Mesenchymal stem cell (in vitro differentiated cells and primary cell): ENCODE results near the gene RHOD.

Experiments used
- DNase-seq: peaks from one replicate; pipeline ENCODE4 v3.0.0-alpha.2; 2013
- H2AFZ ChIP-seq: one replicate; pipeline ENCODE4 v1.6.1; 2013; ENCODE audit warnings: low read depth, mild to moderate bottlenecking, control low read depth, inconsistent platforms, low read length, moderate library complexity
- H2AK5ac ChIP-seq: 2 replicates; pipeline ENCODE4 v1.6.1; 2013; ENCODE audit warnings: low read length, moderate library complexity, mild to moderate bottlenecking, inconsistent platforms; ENCODE audit not compliant: severe bottlenecking
- H2BK120ac ChIP-seq: one replicate; pipeline ENCODE4 v1.6.1; 2013; ENCODE audit warnings: low read depth, mild to moderate bottlenecking, inconsistent platforms, low read length, moderate library complexity
- H2BK12ac ChIP-seq, 2 experiments: one replicate each; pipeline ENCODE4 v1.6.1; 2013; ENCODE audit warnings: inconsistent platforms in 2 of 2, low read length in 2 of 2, mild to moderate bottlenecking in 2 of 2, moderate library complexity in 2 of 2, control low read depth in 1 of 2
- H2BK15ac ChIP-seq: one replicate; pipeline ENCODE4 v1.6.1; 2013; ENCODE audit warnings: mild to moderate bottlenecking, low read depth, inconsistent platforms; ENCODE audit not compliant: poor library complexity, severe bottlenecking
- H2BK5ac ChIP-seq: 2 replicates; pipeline ENCODE4 v1.6.1; 2013; ENCODE audit warnings: low read depth, mild to moderate bottlenecking, low read length, control low read depth, inconsistent platforms; ENCODE audit not compliant: poor library complexity, severe bottlenecking
- H3K14ac ChIP-seq, 2 experiments: one replicate each; pipeline ENCODE4 v1.6.1; 2013; ENCODE audit warnings: inconsistent platforms in 2 of 2, low read length in 2 of 2, control low read depth in 1 of 2, mild to moderate bottlenecking in 1 of 2, moderate library complexity in 1 of 2
- H3K18ac ChIP-seq, 2 experiments: one replicate each; pipeline ENCODE4 v1.6.1; 2013; ENCODE audit warnings: inconsistent platforms in 2 of 2, low read length in 2 of 2, control low read depth in 1 of 2, low read depth in 1 of 2, mild to moderate bottlenecking in 1 of 2
- H3K23ac ChIP-seq, 2 experiments: one replicate each; pipeline ENCODE4 v1.6.1; 2013; ENCODE audit warnings: inconsistent platforms in 2 of 2, low read length in 2 of 2, mild to moderate bottlenecking in 2 of 2, moderate library complexity in 2 of 2, control low read depth in 1 of 2
- H3K27ac ChIP-seq: 2 replicates; pipeline ENCODE4 v1.5.1; 2013; ENCODE audit warnings: mild to moderate bottlenecking, moderate library complexity, low read length, control low read depth, inconsistent platforms; ENCODE audit not compliant: poor library complexity, severe bottlenecking
- H3K27me3 ChIP-seq, 2 experiments: 2 replicates each; pipeline versions ENCODE4 v1.6.1 to v1.7.0; 2013; ENCODE audit warnings: low read length in 2 of 2, mild to moderate bottlenecking in 2 of 2, moderate library complexity in 2 of 2, control low read depth in 1 of 2, inconsistent platforms in 1 of 2; ENCODE audit not compliant: control insufficient read depth in 1 of 2, insufficient read depth in 1 of 2
- H3K36me3 ChIP-seq, 2 experiments: 2 replicates each; pipeline versions ENCODE4 v1.6.1 to v1.7.0; 2013; ENCODE audit warnings: low read length in 2 of 2, control low read depth in 1 of 2, inconsistent platforms in 1 of 2, low read depth in 1 of 2, mild to moderate bottlenecking in 1 of 2; ENCODE audit not compliant: insufficient read depth in 2 of 2, control insufficient read depth in 1 of 2
- H3K4ac ChIP-seq, 2 experiments: one replicate each; pipeline ENCODE4 v1.6.1; 2013; ENCODE audit warnings: inconsistent platforms in 2 of 2, low read length in 2 of 2, mild to moderate bottlenecking in 2 of 2, moderate library complexity in 2 of 2, control low read depth in 1 of 2, low read depth in 1 of 2
- H3K4me1 ChIP-seq: 2 replicates; pipeline ENCODE4 v1.6.1; 2013; ENCODE audit warnings: low read depth, low read length, control low read depth; ENCODE audit not compliant: control insufficient read depth, insufficient read depth
- H3K4me2 ChIP-seq: 2 replicates; pipeline ENCODE4 v1.6.1; 2013; ENCODE audit warnings: low read length, mild to moderate bottlenecking, inconsistent platforms; ENCODE audit not compliant: poor library complexity, severe bottlenecking
- H3K4me3 ChIP-seq, 2 experiments: 2 replicates each; pipeline versions ENCODE4 v1.5.1 to v1.7.0; 2013; ENCODE audit warnings: low read length in 2 of 2, mild to moderate bottlenecking in 2 of 2, control low read depth in 1 of 2, low read depth in 1 of 2; ENCODE audit not compliant: insufficient read depth in 1 of 2
- H3K79me1 ChIP-seq: replicated peaks from 2 replicates; pipeline ENCODE4 v1.6.1; 2013; ENCODE audit warnings: mild to moderate bottlenecking, control low read depth, low read length, inconsistent platforms; ENCODE audit not compliant: poor library complexity, severe bottlenecking
- H3K9ac ChIP-seq: 2 replicates; pipeline ENCODE4 v1.7.0; 2013; ENCODE audit warnings: mild to moderate bottlenecking, low read length, moderate library complexity
- H3K9me3 ChIP-seq: 2 replicates; pipeline ENCODE4 v1.7.0; 2013; ENCODE audit warnings: mild to moderate bottlenecking, low read length; ENCODE audit not compliant: control insufficient read depth
- H4K8ac ChIP-seq: one replicate; pipeline ENCODE4 v1.6.1; 2013; ENCODE audit warnings: inconsistent platforms, mild to moderate bottlenecking, low read length, moderate library complexity
- H4K91ac ChIP-seq: one replicate; pipeline ENCODE4 v1.6.1; 2013; ENCODE audit warnings: mild to moderate bottlenecking, low read length, inconsistent platforms
- WGBS: methylation state at CpG from one replicate; pipeline ENCODE4 v1.1.7; 2013; ENCODE audit warnings: mixed read lengths; 5-methylcytosine and 5-hydroxymethylcytosine counted together

RHOD gene

GRCh38 chr11:67082071-67082791 is 25.6 kb downstream of the RHOD start:
- peak overlapping the region in 1 of 2 experiments; percentile 4 for H3K18ac ChIP-seq
- H3K4me1 ChIP-seq, result peaks cover 18% of the 10 kb centered on the region
- no peak overlapping the region for H3K14ac ChIP-seq
- H2BK12ac ChIP-seq, result peak overlapping the region in 1 of 2 experiments; percentile 34
- H3K4me2 ChIP-seq, result peak overlapping the region; percentile 36
- peak overlapping the region in 1 of 2 experiments; percentile 45 for H3K4me3 ChIP-seq
- H3K9ac ChIP-seq, result no peak overlapping the region
- H3K27ac ChIP-seq, result no peak overlapping the region
- no peak overlapping the region for H3K23ac ChIP-seq
- H3K27me3 ChIP-seq, result no peaks in the 10 kb centered on the region
- no peak overlapping the region for H2BK15ac ChIP-seq
- H2AFZ ChIP-seq, result no peak overlapping the region
- no peaks in the 10 kb centered on the region for H3K36me3 ChIP-seq
- no peak overlapping the region for H2BK5ac ChIP-seq
- WGBS, result 53% methylated on average over 20 of the region's 20 CpGs
- H2BK120ac ChIP-seq, result no peak overlapping the region
- H4K91ac ChIP-seq, result no peak overlapping the region
- H2AK5ac ChIP-seq, result no peak overlapping the region
- H3K79me1 ChIP-seq, result no peaks in the 10 kb centered on the region
- DNase-seq, result no peak
- H3K9me3 ChIP-seq, result no peaks in the 10 kb centered on the region
- no peak overlapping the region for H4K8ac ChIP-seq
- H3K4ac ChIP-seq, result peak overlapping the region in 1 of 2 experiments; percentile 89

- Histone ChIP-seq H3K9me3 (no peaks in the 10 kb centered on the region), H3K18ac (no peak overlapping the region), H3K4ac (no peak overlapping the region), H3K27me3 (no peaks in the 10 kb centered on the region), H3K9ac (no peak overlapping the region), H4K8ac (no peak overlapping the region), H2AK5ac (no peak overlapping the region), H4K91ac (no peak overlapping the region), H2BK15ac (no peak overlapping the region), H3K4me1 (peaks cover 12% of the 10 kb centered on the region), H3K79me1 (no peaks in the 10 kb centered on the region), H3K14ac (no peak overlapping the region), H3K23ac (no peak overlapping the region), H3K4me3 (no peak overlapping the region), H3K27ac (no peak overlapping the region), H2BK5ac (no peak overlapping the region), H2BK120ac (no peak overlapping the region), H2AFZ (no peak overlapping the region), H2BK12ac (no peak overlapping the region), H3K4me2 (no peak overlapping the region), H3K36me3 (no peaks in the 10 kb centered on the region)
- WGBS, result 93% methylated on average over 6 of the region's 8 CpGs
- DNase-seq, result no peak
Observed at GRCh38 chr11:67083786-67084366, 27.2 kb downstream of the RHOD start.

- H3K4me3 ChIP-seq, result no peak overlapping the region
- H3K36me3 ChIP-seq, result no peaks in the 10 kb centered on the region
- H2AK5ac ChIP-seq, result no peak overlapping the region
- no peak for DNase-seq
- H3K4me1 ChIP-seq, result peaks cover 10% of the 10 kb centered on the region
- H2BK5ac ChIP-seq, result no peak overlapping the region
- H3K23ac ChIP-seq, result no peak overlapping the region
- H4K8ac ChIP-seq, result no peak overlapping the region
- H2BK12ac ChIP-seq, result no peak overlapping the region
- H3K79me1 ChIP-seq, result no peaks in the 10 kb centered on the region
- H3K18ac ChIP-seq, result no peak overlapping the region
- H3K27me3 ChIP-seq, result no peaks in the 10 kb centered on the region
- H2BK120ac ChIP-seq, result no peak overlapping the region
- no peak overlapping the region for H3K4me2 ChIP-seq
- H3K9me3 ChIP-seq, result no peaks in the 10 kb centered on the region
- H2AFZ ChIP-seq, result no peak overlapping the region
- H3K9ac ChIP-seq, result no peak overlapping the region
- H3K27ac ChIP-seq, result no peak overlapping the region
- 93% methylated on average over 5 of the region's 5 CpGs for WGBS
- no peak overlapping the region for H3K4ac ChIP-seq
- H4K91ac ChIP-seq, result no peak overlapping the region
- H2BK15ac ChIP-seq, result no peak overlapping the region
- no peak overlapping the region for H3K14ac ChIP-seq
Observed at GRCh38 chr11:67085617-67086016, 29.0 kb downstream of the RHOD start.

DNA sequence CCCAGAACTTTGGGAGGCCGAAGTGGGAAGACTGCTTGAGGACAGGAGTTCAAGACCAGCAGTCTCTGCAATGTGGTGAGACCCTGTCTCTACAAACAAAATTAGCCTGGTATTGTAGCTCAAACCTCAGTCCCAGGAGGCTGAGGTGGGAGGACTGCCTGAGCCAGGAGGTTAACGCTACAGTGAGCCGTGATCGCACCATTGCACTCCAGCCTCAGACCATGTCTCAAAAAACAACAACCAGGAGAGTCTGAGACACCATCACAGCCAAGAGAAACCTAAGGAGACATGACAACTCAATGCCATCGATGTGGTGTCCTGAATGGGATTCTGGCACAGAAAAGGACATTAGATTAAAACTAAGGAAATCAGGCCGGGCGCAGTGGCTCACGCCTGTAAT is 34.1 kb downstream of the RHOD start:
- H2BK120ac ChIP-seq, result no peak overlapping the region
- 86% methylated on average over 8 of the region's 8 CpGs for WGBS
- no peak overlapping the region for H3K23ac ChIP-seq

More for the DNA sequence above, 34.1 kb downstream of the RHOD start:
- no peak for DNase-seq
- Histone ChIP-seq H3K27ac (no peak overlapping the region), H3K36me3 (no peaks in the 10 kb centered on the region), H3K27me3 (peaks cover 0 to 7% of the 10 kb centered on the region in 2 experiments), H3K18ac (no peak overlapping the region), H4K91ac (no peak overlapping the region), H3K79me1 (no peaks in the 10 kb centered on the region), H3K4me1 (no peaks in the 10 kb centered on the region), H3K4me2 (no peak overlapping the region), H3K9ac (no peak overlapping the region), H3K4ac (no peak overlapping the region), H2BK15ac (no peak overlapping the region), H4K8ac (no peak overlapping the region), H2BK12ac (no peak overlapping the region), H3K9me3 (no peaks in the 10 kb centered on the region), H3K4me3 (no peak overlapping the region), H2AFZ (no peak overlapping the region), H3K14ac (no peak overlapping the region), H2AK5ac (no peak overlapping the region), H2BK5ac (no peak overlapping the region)
